NCI-H2171 (cell line): ENCODE results near the gene LRRC8C.
"Not testable (repeated sequence)": the region's sequence is repeated elsewhere in the genome, so short reads cannot be mapped to it uniquely, and the experiment has no call there.

Experiments
- DNase-seq: peaks from one replicate; lab custom pipeline; 2025; lab: John Stamatoyannopoulos, UW

The LRRC8C gene

GRCh38 chr1:89704014-89704413, 71.1 kb downstream of the LRRC8C start:
- DNase-seq, result no peak

- DNase-seq, result not testable (repeated sequence)
These were observed 72.0 kb downstream of the LRRC8C start for GRCh38 chr1:89704885-89705284.

GRCh38 chr1:89705901-89706699, 73.2 kb downstream of the LRRC8C start:
- DNase-seq, result no peak

GRCh38 chr1:89706700-89707012, 73.7 kb downstream of the LRRC8C start:
- DNase-seq, result no peak

- DNase-seq, result no peak
These were observed 75.9 kb downstream of the LRRC8C start for GRCh38 chr1:89708751-89709375.

GRCh38 chr1:89710498-89711139, 77.7 kb downstream of the LRRC8C start:
- DNase-seq, result no peak

- no peak for DNase-seq
These were observed 78.3 kb downstream of the LRRC8C start for GRCh38 chr1:89711140-89711778.

GRCh38 chr1:89712420-89712819, 79.5 kb downstream of the LRRC8C start:
- DNase-seq, result no peak

GRCh38 chr1:89715677-89716076, 82.8 kb downstream of the LRRC8C start:
- no peak for DNase-seq

- no peak for DNase-seq
These were observed 86.8 kb downstream of the LRRC8C start for GRCh38 chr1:89719502-89720306.

GRCh38 chr1:89720839-89721238, 87.9 kb downstream of the LRRC8C start:
- DNase-seq, result no peak

- DNase-seq, result no peak
These were observed 88.4 kb downstream of the LRRC8C start for GRCh38 chr1:89721351-89721750.

GRCh38 chr1:89723144-89723543, 90.2 kb downstream of the LRRC8C start:
- no peak for DNase-seq

- DNase-seq, result no peak
These were observed 90.9 kb downstream of the LRRC8C start for GRCh38 chr1:89723863-89724262.

GRCh38 chr1:89724369-89725010, 91.6 kb downstream of the LRRC8C start:
- DNase-seq, result no peak

- DNase-seq, result no peak
These were observed 92.1 kb downstream of the LRRC8C start for GRCh38 chr1:89725011-89725370.

GRCh38 chr1:89725631-89726030, 92.7 kb downstream of the LRRC8C start:
- no peak for DNase-seq

GRCh38 chr1:89727517-89728312, 94.8 kb downstream of the LRRC8C start:
- DNase-seq, result no peak

GRCh38 chr1:89728381-89728780, 95.5 kb downstream of the LRRC8C start:
- DNase-seq, result no peak

- no peak for DNase-seq
These were observed 99.3 kb downstream of the LRRC8C start for GRCh38 chr1:89732206-89732605.
